ENCODE measurements around the gene TSSK2.

Gene TSSK2

DNA sequence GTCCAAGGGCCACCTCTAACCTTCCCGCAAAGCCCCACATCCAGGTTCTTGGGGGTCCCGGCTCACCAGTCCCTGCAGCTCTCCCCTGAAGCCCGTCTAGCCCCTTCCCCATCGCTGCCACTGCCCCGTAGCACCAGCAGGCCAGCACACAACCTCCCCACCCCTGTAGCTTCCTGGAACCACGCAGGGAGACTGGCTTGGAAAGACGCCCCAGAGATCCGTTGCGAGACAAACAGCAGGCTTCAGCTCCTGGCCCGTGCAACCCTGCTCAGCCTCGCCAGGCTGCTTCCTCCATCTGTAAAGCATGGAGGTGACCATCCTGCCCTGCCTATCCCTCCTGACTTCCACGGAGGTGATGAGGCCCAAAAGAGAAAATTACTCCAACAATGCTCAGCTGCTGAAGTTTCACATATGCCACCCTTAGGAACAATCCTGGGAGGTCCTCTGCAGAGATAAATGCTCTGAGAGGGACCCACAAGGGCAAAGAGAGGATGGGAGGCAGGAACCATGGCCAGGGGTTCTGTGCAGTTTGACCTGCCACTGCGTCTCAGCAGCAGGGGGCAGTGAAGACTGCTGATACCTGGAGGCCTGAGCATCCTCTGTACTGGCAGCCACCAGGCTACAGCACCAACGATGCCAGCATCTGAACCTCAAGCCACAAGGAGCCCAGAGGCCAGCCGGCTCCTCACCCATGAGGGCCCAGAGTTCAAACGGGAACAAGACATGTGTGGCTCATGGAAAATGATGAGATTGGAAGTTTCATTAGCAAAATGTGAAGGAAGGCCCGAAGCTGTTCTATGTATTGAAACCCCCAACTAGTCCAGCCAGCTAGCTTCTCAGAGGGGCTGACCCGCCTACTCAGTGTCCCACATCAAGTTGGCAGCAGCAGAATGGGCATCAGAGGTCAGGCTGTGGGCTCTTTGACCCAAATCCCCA, 25.0 kb upstream of the TSSK2 start:
- in situ Hi-C loops (cut with MboI; ENCODE audit: low sequenced_read_pairs): no loop called here

DNA sequence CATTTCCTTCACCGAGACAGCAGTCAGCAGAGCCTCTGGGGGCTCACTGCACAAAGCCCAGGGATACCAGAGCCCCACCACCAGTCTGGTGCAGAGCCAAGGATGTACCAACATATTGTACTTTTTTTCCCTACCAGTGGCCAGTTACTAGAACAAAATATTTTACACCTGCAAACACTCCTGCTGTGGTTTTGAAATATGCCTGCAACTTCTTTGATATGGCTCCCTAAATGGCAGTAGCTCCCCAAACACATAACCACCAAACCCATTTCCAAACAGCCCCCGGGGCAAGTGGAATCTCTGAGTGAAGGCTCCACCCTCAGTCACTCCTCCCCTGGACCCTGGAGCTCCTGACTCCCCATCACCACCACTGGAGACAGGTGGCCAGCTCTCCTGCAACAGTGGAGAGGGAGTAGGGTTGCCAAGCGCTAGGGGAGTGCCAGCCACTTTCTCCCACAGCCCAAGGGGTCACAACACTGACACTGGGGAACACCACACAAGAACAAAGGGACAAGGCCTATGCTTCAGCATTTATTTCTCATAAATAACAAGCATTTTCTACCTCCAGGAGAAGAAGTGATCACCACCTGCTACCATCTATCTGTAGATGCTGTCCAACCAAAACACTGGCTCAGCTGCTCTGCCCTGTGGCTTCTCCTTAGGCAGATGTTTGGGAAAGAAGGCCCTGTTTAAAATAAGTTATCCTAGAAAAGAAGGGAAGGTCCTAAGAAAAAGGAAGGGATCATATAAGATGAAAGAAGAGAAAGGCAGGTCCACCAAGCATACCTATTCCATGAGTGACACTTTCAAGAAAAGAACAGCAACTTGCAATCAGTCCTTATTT, 24.0 kb upstream of the TSSK2 start:
- in situ Hi-C loops (cut with MboI; ENCODE audit: low sequenced_read_pairs): no loop called here

DNA sequence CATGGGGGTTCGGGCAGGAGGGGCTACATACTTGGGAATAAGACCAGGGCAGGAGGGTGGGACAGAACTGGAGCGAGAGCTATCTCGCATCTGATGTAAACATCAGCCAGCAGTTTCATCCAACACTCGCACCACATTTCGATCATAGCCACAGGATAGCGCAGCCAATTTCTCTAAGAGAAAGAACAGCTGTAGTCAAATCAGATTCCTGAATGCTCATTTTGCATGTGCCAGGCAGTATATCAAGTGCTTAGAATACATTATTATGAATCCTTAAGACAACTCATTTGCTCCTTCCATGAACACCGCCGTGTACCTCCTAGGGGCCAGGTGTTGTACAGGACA, 23.4 kb upstream of the TSSK2 start:
- in situ Hi-C loops (cut with MboI; ENCODE audit: low sequenced_read_pairs): no loop called here

DNA sequence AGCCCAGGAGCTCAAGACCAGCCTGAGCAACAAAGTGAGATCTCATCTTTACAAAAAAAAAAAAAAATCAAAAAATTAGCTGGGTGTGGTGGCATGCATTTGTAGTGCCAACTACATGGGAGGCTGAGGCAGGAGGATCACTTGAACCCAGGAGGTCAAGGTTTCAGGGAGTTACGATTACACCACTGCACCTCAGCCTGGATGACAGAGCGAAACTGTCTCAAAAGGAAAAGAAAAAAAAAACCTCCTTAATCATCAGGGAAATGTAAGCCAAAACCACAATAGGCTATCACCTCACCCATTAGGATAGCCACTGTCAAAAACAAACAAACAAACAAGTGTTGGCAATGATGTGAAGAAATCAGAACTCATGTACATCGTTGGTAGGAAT, 22.3 kb upstream of the TSSK2 start:
- in situ Hi-C loops (cut with MboI; ENCODE audit: low sequenced_read_pairs): no loop called here

DNA sequence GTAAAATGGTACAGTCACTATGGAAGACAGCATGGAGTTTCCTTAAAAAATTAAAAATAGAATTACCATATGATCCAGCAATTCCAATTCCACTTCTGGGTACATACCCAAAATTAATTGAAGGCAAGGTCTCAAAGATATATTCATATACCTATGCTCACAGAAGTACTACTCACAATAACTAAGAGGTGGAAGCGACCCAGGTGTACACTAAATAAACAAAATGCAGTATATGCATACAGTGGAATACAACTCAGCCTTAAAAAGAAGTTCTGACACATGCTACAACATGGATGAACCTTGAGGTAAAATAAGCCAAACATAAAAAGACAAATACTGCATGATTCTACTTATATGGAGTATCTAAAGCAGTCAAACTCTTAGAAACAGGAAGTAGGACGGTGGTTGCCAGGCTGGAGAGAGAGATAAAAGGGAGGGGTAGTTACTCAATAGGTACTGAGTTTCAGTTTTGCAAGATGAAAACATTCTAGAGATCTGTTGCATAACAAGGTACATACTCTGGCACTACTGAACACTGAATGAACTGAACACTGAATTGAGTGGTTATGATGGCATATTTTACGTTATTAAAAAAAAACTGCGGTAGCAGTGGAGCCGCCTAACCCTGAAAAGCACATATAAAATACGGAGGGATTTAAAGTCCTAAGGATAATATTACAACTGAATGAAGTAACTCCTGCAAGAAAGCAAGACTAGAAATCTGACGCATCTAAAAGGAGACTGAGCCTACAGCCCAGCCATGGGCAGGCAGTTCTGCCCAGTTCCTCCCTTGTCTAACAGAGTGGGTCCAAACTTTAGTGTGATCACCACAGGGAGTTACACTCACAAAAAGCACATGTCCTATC, 21.7 kb upstream of the TSSK2 start:
- in situ Hi-C loops (cut with MboI; ENCODE audit: low sequenced_read_pairs): no loop called here

DNA sequence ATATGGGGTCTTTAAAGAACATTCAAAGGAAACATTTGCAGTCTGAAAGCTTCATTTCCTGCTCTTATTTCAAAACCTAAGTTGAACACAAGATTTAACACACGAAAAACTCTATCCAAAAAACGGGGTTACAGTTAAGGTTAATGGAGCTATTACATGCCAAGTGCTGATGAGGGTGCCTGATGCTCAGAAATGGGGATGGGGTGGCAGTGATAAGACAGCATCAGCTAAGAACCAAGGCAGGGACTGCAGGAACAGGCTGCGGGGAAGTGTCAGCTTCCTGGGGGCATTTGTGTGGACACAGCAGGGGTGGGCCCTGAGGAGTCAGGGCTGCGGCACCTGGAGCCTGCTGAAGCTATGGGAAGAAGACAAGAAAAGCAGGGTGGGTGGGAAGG, 21.0 kb upstream of the TSSK2 start:
- in situ Hi-C loops (cut with MboI; ENCODE audit: low sequenced_read_pairs): no loop called here

DNA sequence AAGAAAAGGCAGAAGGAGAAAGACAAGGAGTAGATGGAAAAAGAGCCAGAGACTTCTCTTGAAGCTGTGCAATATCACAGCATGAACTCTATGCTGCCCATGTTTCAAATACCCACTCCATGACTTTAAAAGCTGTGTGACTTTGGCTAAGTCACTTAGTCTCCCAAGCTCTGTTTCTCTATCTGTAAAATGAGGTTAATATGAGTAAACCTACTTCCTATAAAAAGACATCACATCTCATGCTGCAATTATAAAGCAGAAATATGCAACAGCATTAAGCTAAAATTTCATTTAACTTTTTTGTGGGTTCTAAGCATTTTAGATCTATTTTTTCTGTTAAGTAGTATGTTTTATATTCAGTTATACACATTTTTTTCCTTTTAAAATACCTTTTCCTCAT, 20.5 kb upstream of the TSSK2 start:
- in situ Hi-C loops (cut with MboI; ENCODE audit: low sequenced_read_pairs): no loop called here

DNA sequence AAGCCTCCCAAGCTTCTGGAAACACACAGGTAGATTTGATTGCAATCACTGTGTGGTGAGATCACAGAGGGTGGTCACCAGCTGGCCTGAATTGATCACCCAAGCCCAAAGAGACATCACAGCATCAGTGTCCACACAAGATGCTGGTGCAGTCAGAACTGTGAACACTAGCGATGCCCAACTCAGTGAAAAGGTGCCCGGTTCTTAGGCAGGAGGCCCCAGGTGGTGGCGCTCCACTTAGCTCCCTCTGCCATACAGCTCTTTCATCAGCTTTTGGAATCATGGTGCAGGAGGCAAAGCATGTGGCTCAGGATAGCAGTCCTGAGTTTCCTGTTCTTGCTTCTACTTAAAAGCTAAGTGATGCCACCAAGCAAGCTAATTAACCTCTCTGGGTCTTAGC, 20.0 kb upstream of the TSSK2 start:
- in situ Hi-C loops (cut with MboI; ENCODE audit: low sequenced_read_pairs): no loop called here

DNA sequence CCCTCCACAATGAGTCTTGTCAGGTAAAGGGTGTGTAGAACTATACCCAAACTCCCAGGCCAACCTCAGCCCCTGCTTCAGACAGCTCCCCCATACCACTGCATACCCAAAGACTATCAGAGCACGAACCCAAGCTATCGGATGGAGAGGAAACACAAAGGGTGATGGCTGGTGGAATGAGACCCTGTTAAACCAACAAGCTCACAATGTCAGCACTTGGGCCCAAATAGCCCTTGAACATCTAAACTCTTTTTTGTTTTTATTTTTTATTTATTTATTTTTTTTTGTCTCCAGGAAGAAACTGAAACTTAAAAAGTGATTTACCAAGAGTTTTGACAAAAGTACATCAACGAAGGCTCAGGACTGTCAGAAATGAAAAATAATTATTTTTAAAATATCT, 19.5 kb upstream of the TSSK2 start:
- in situ Hi-C loops (cut with MboI; ENCODE audit: low sequenced_read_pairs): no loop called here

DNA sequence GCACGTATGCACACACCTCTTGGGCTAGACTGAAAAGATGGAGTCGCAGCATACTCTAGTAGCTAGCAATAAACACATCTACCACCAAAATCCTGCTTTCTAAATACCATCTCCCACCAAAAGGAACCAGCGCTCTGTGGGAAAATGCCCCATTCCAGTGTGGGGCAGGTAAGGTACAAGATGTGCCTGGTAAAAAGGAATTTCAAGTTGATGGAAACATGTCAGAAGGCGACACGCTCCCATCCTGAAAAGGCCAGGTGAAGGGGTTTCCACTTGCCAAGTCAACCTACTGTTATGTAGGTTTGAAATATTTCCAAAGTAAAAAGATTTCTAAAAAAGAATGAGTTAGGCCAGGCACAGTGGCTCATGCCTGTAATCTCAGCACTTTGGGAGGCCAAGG, 17.7 kb upstream of the TSSK2 start:
- in situ Hi-C loops (cut with MboI; ENCODE audit: low sequenced_read_pairs): no loop called here

DNA sequence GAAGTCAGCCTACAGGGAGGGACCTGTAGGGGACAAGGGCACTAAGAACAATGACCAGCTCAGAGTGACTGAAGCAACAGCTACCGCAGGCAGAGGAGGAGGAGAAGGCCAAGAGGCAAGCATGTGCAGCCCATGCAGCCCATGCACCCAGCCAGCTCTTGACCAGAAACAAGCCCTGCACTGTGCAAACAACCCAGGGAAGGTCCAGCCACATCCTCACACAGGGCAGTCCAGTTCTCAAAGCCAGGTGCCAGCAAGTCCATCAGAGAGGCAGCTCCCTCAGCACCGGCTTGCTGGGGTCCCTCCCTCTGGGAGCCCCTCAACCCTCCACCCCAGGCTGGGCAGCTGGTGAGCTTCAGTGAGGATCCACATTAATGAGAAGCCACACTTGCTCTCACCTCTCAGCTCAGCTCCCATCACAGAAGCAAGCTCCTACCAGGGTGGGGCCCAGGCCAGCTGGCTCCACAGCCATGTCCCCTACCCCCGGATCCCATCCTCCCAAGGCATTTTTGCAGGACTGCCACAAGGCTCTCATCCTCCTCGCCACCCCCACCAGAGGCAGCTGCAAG, 16.0 kb upstream of the TSSK2 start:
- in situ Hi-C loops (cut with MboI; ENCODE audit: low sequenced_read_pairs): no loop called here

DNA sequence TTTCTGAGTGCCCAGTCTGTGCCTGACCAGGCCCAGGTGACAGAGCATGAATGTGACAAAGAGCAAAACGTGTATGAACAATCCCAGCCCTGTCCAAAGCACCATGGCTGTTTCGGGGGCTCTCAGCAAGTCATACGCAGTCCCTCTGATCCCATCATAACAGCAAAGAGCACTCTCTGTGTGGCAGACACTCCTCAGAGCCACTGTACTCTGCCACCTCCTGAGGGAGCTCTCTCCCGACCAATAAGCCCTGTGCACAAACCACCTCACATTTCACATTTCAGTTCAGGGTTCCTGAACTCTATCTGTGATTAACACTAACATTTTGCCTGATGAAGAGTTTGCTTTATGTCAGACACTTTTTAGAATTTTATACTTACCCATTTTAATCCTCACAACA, 15.5 kb upstream of the TSSK2 start:
- in situ Hi-C loops (cut with MboI; ENCODE audit: low sequenced_read_pairs): no loop called here

DNA sequence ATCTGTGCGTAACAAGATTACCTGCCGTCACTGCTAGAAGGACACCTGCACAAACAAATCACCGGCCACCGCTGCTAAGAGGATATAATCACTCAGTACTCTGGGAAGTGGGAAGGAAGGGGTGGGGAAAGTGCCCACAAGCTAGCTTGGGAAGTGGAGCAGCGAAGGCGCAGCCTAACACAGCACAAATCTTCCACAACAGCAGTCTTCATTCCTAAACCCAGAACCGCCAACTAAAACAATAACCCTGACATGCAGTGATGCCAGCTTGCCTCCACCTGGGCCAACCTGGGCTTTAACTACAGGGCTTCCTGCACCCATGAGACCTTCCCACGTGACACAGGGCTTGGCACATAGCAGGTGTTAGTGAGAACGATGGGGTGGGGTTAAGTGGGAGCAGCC, 14.0 kb upstream of the TSSK2 start:
- in situ Hi-C loops (cut with MboI; ENCODE audit: low sequenced_read_pairs): no loop called here

DNA sequence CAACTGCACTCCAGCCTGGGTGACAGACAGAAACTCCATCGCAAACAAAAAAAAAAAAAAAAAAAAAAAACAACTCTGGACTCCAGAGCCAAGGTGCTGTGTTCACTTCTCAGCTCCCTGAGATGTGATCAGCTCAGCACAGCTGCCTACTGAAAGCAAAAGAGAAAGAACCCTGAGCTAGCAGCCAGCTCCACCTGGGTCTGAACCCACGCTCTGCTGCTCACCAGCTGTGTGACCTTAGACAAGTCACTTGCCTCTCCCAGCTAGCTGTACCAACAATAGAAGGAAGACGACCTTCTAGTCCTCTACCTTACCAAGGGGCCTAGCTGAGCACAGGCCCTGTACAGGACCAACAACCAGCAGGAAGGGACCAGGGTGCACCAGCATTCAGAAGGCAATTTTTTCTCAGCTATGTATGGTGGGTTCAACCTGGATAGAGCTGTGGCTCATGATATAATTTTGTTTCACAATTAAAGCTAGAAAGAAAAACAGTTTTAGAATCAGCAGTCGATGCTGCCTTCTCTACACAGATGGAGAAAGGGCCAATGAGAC, 12.7 kb upstream of the TSSK2 start:
- in situ Hi-C loops (cut with MboI; ENCODE audit: low sequenced_read_pairs): no loop called here

DNA sequence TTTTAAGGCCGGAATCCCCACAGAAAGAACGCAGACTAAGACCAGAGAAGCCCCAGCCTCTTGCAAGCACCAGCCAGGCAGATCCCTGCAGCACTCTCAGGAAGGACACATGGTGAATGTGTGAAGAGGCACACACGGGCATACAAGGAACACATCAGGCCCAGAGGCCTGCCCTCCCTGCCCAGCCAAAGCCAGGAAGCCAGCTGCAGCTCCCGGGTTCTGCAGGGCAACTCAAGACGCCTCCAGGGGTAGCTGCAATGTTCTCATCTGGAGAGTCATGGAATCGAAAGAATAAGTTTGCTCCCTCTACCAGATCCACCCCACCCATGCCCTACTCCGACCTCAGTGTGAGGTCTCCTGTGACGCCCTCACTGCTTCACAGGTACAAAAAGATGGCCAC, 11.2 kb upstream of the TSSK2 start:
- in situ Hi-C loops (cut with MboI; ENCODE audit: low sequenced_read_pairs): no loop called here

DNA sequence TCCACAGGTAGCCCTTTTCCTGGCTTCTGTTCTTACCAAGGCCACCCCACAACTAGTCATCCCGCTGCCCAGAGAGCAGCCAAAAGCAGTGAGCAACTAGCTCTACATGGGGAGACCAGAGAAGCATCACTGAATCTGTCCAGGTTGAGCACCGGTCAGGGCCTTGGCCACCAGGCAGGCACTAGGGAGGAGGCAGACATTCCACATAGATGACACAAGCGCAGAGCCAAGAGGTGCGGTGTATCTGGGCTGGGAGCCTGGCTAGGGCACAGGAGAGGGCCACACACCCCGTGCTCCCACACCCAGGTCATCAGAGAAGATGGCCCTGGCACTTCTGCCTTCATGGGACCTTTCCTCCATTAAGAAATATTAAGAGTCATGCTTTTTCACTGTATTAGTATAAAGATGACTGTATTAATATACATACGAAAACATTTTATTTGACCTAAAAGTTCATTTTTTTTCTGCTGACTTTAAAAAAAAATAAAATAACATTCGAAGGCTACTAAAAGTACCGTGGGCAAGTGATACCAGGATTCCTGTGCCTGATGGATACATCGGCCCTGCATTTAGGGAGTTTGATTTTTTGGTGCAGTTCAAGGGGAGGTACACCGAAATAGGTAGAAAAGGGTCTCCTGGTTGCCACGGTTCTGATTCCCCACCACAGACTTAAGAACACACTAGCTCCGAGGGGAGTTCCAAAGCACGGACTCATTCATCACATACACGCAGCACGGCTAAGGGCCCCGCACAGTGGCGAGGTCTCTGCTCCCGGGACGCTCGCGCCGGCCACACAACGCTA, 10.1 kb upstream of the TSSK2 start:
- in situ Hi-C loops (cut with MboI; ENCODE audit: low sequenced_read_pairs): no loop called here

DNA sequence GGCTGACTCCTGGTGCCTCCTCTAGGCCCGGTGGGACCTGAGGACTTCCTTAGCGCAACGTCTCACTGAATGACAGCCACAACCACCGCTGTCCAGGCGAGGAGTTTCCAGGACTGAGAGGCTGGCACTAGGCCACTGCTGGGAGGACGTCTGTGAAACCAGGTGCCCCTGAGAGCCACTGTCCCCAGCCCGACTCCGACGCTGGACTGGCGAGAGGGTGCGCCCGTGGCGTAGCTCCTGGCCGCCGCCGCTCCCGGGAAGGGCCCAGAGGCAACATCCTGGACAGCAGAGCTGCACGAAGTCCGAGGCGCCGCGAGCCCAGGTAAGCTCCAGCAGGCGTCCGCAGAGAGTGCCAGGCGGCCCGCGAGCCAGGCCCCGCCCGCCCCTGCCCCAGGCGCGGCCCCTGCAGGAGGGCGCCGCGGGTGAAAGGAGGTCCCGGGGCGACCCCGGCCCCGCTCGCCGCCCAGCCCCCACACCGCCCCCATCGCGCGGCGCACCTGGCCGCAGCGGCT, 9.4 kb upstream of the TSSK2 start:
- in situ Hi-C loops (cut with MboI; ENCODE audit: low sequenced_read_pairs): no loop called here

DNA sequence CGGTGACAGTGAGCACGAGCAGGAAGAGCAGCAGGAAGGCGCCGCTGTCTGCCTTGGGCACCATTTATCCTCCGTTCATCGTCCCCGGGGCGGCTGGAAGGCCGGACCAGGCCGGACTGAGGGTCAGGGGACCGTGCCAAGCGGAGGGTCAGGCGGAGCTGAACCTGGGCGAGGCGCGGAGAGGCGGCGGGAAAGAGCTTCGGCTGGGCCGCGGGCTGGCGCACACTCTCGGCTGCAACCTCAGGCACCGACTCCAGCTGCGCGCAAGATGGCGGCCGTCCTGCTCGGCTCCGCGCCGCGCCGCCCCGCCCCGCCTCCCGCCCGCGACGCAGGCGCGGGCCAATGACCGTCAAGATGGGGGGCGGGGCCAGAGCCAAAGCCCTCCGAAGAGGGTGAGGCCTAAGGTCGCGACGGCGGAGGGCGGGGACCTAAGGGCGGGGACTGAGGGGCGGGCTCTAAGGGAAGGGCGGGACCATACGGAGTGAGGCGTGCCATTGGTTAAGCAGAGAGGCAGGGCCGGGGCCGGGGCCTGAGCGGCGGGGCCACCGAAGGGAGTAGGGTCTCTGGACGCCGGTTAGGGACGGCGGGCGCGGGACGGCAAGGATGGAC, 8.9 kb upstream of the TSSK2 start, which contains the start of gene DGCR2:
Gene DGCR2, minus strand, starts transcription at position 270 of the 609 bp plus-strand sequence. Its CDS starts 206 bp downstream, at position 64.
- in situ Hi-C loops (cut with MboI; ENCODE audit: low sequenced_read_pairs): no loop called here

All from HL-60/S4 (cell line).